ENCODE data around the gene ATIC.
"Not testable (repeated sequence)": the region's sequence is repeated elsewhere in the genome, so short reads cannot be mapped to it uniquely, and the experiment has no call there.

- not testable (repeated sequence) for TF ChIP-seq CTCF (conservative IDR thresholded peaks at IDR 0.05); ZFX (IDR thresholded peaks at IDR 0.05)
Observed at GRCh38 chr2:215360059-215360458, 48.2 kb downstream of the ATIC start.

Data from C4-2B (cell line).